HepG2 (cell line): Measurements from ENCODE around the gene ERO1A. TPM values are rescaled to one million over a fixed set of nuclear protein-coding genes. Genes with fewer than 3 reads are reported as not detected.

ENCODE experiments used
- ATAC-seq: fragments of 200-7000 bp; cut with Tn5 transposase; 3 replicates; pipeline ENCODE4 v1.9.1; 2020; ENCODE audit warnings: mild to moderate bottlenecking, moderate library complexity
- BruUV-seq: library from RNA; stranded (reverse); fragments of 400-500 nt; replicated peaks from 2 replicates; lab custom pipeline; 2021; lab: Mats Ljungman, UMichigan
- CTCF ChIA-PET: fragments of 300-600 bp; formaldehyde crosslinking; extraction: SDS; loops from one replicate; lab custom pipeline; 2021; ENCODE audit warnings: low total read pairs, inconsistent platforms, low intra/inter-chr PET ratio; lab: Yijun Ruan, JAX
- POLR2A ChIA-PET: fragments of 350-600 bp; sonication (Branson Sonifier 250); formaldehyde crosslinking; loops from one replicate; lab custom pipeline; 2020; ENCODE audit warnings: antibody characterized with exemption, inconsistent platforms; lab: Yijun Ruan, JAX
- DNase-seq: peaks from one replicate; pipeline ENCODE4 v3.0.0-alpha.2; 2015; ENCODE audit warnings: low spot score
- FAIRE-seq: peaks from 3 replicates; lab custom pipeline; 2011; peaks lifted over from hg19 to GRCh38; lab: Jason Lieb, UNC
- H2AFZ ChIP-seq: one replicate; pipeline ENCODE4 v1.6.1; 2011; ENCODE audit warnings: low read length, inconsistent platforms
- H3K27ac ChIP-seq: fragments of 300-600 bp; 3 replicates; pipeline ENCODE4 v1.8.0; 2011; ENCODE audit warnings: mixed run types, mild to moderate bottlenecking, mixed read lengths, low read length, inconsistent platforms; ENCODE audit not compliant: insufficient read depth; ENCODE audit errors: extremely low read length
- H3K27me3 ChIP-seq, 2 experiments: fragments of 200-600 bp in 1 of 2; 2 replicates in 1 of 2; 3 replicates in 1 of 2; pipeline versions ENCODE4 v1.6.0 to v1.8.0; 2011; ENCODE audit warnings: low read length in 2 of 2, mild to moderate bottlenecking in 2 of 2, moderate library complexity in 2 of 2, inconsistent platforms in 1 of 2; ENCODE audit not compliant: insufficient read depth in 2 of 2, control insufficient read depth in 1 of 2
- H3K36me3 ChIP-seq, 2 experiments: fragments of 200-600 bp in 1 of 2; replicated peaks in 1 of 2; 2 replicates in 1 of 2; 3 replicates in 1 of 2; pipeline versions ENCODE4 v1.5.1 to v1.8.0; 2011; ENCODE audit warnings: low read length in 2 of 2, inconsistent platforms in 1 of 2; ENCODE audit not compliant: insufficient read depth in 2 of 2, control insufficient read depth in 1 of 2
- H3K4me1 ChIP-seq: 2 replicates; pipeline ENCODE4 v1.5.1; 2012; ENCODE audit warnings: low read length, inconsistent platforms; ENCODE audit not compliant: insufficient read depth
- H3K4me2 ChIP-seq: 2 replicates; pipeline ENCODE4 v1.6.0; 2011; ENCODE audit warnings: low read depth, low read length, inconsistent platforms
- H3K4me3 ChIP-seq, 3 experiments: fragments of 200-600 bp in 1 of 3; sonication (generic), shearing (Covaris generic) in 1 of 3; replicated peaks in 1 of 3; 2 replicates each; pipeline ENCODE4 v1.5.1; 2011 to 2016; ENCODE audit warnings: low read length in 3 of 3, inconsistent platforms in 2 of 3, low read depth in 2 of 3, mild to moderate bottlenecking in 2 of 3, control low read depth in 1 of 3, mixed read lengths in 1 of 3; ENCODE audit not compliant: insufficient read depth in 1 of 3
- H3K79me2 ChIP-seq: one replicate; pipeline ENCODE4 v1.6.1; 2011; ENCODE audit warnings: low read length, inconsistent platforms; ENCODE audit not compliant: insufficient read depth
- H3K9ac ChIP-seq: 2 replicates; pipeline ENCODE4 v1.6.0; 2011; ENCODE audit warnings: mild to moderate bottlenecking, low read depth, low read length, inconsistent platforms; ENCODE audit not compliant: insufficient read depth
- H3K9me3 ChIP-seq: 2 replicates; pipeline ENCODE4 v1.5.1; 2012; ENCODE audit warnings: mild to moderate bottlenecking, low read length
- H4K20me1 ChIP-seq: 2 replicates; pipeline ENCODE4 v1.6.0; 2011; ENCODE audit warnings: inconsistent platforms, mild to moderate bottlenecking, low read length, moderate library complexity; ENCODE audit not compliant: insufficient read depth
- HOXA3 ChIP-seq: sonication (generic); formaldehyde crosslinking; IDR thresholded peaks from 2 replicates; pipeline ENCODE4 v1.5.0; 2020; ENCODE audit warnings: missing genetic modification reagents
- WGBS: methylation state at CpG from one replicate; pipeline ENCODE4 v1.1.6; 2017; ENCODE audit warnings: low lambda C conversion rate; 5-methylcytosine and 5-hydroxymethylcytosine counted together
- in situ Hi-C: cut with HindIII; loops from 2 replicates; pipeline ENCODE4 v1.10.0; 2017; ENCODE audit warnings: low pct_unique_long_range_greater_than_20kb; ENCODE audit not compliant: extremely low pct_ligation_motif_present
- intact Hi-C: fragments of 100-400 bp; cut with micrococcal nuclease; formaldehyde crosslinking; loops from one replicate; pipeline ENCODE4 v1.10.0; 2022; ENCODE audit not compliant: unreplicated experiment
- polyA plus RNA-seq, 8 experiments: library from polyadenylated mRNA; depleted of rRNA in 3 of 8; stranded (reverse) in 7 of 8; unstranded in 1 of 8; fragments of >200 nt; fragmentation: Illumina TruSeq in 4 of 8; extraction: Trizol in 4 of 8; gene quantifications; 2 replicates each; pipeline versions ENCODE4 v1.2.1 to v1.2.3, GENCODE V29; 2011 to 2016; ENCODE audit warnings: low read depth in 4 of 8, missing spikeins in 1 of 8, mixed read lengths in 1 of 8; ENCODE audit not compliant: insufficient read depth in 1 of 8
- total RNA-seq, 5 experiments: library from RNA; depleted of rRNA; stranded (reverse); fragments of >200 nt; fragmentation: Illumina TruSeq; extraction: Trizol; gene quantifications; 2 replicates each; pipeline ENCODE4 v1.2.3, GENCODE V29; 2016; ENCODE audit warnings: low read depth in 1 of 5

ERO1A gene
- total and polyA plus RNA-seq, 2 of the 13 experiments (the other 11 are each of a cell fraction or from before 2014, with no cell fraction given) = 60.3 to 137 TPM

DNA sequence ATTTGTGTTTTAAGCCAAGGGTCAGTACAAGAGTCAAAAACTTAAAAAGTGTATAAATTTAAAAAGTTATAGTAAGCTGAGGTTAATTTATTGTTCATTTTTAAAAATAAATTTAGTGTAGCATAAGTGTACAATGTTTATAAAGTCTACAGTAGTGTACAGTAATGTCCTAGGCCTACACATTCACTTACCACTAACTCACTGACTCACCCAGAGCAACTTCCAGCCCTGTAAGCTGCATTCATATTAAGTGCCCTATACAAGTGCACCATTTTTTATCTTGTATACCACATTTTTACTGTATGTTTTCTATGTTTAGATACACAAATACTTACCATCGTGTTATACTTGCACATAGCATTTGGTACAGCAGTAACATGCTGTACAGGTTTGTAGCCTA, 105.0 kb downstream of the ERO1A start:
- Histone ChIP-seq H3K79me2 (no peaks in the 10 kb centered on the region), H3K27ac (no peak overlapping the region), H3K9ac (no peak overlapping the region), H3K4me3 (no peak overlapping the region), H4K20me1 (no peaks in the 10 kb centered on the region), H2AFZ (no peak overlapping the region), H3K9me3 (no peaks in the 10 kb centered on the region), H3K36me3 (no peaks in the 10 kb centered on the region), H3K27me3 (no peaks in the 10 kb centered on the region), H3K4me2 (no peak overlapping the region), H3K4me1 (no peaks in the 10 kb centered on the region)
- intact Hi-C loops (no loop called here), in situ Hi-C loops (no loop called here)
- 5% methylated on average over 1 of the region's 1 CpG for WGBS
- no TSS peak for BruUV-seq
- ChIA-PET POLR2A (no interaction called here), CTCF (no interaction called here)
- no peak for ATAC-seq
- no peak for DNase-seq
- FAIRE-seq = no peak
- no peak for TF ChIP-seq HOXA3 (CRISPR knock-in tag)

Other genes starting within 250 kb of the ERO1A start
- 4.3 and 6.2 TPM in 2 replicates for gene TXNDC16, start 143.1 kb downstream of the ERO1A start, total RNA-seq (2016; rRNA removed; fragmentation: Illumina TruSeq; extraction: Trizol)
- 3.4 and 4.6 TPM in 2 replicates for gene TXNDC16, start 143.1 kb downstream of the ERO1A start, polyA plus RNA-seq (2011; rRNA removed)
- 0.51 TPM in 2 replicates for gene GPR137C, start 142.7 kb downstream of the ERO1A start, total RNA-seq (2016; rRNA removed; fragmentation: Illumina TruSeq; extraction: Trizol)
- 0.24 and 0.34 TPM in 2 replicates for gene GPR137C, start 142.7 kb downstream of the ERO1A start, polyA plus RNA-seq (2011; rRNA removed)
- 210 and 318 TPM in 2 replicates for gene PSMC6, start 11.6 kb upstream of the ERO1A start, total RNA-seq (2016; rRNA removed; fragmentation: Illumina TruSeq; extraction: Trizol)
- gene PSMC6, start 11.6 kb upstream of the ERO1A start, polyA plus RNA-seq (2011; rRNA removed) = 67.6 and 90.0 TPM in 2 replicates
- 10.9 and 15.6 TPM in 2 replicates for gene STYX, start 34.6 kb upstream of the ERO1A start, total RNA-seq (2016; rRNA removed; fragmentation: Illumina TruSeq; extraction: Trizol)
- 5.7 and 6.6 TPM in 2 replicates for gene STYX, start 34.6 kb upstream of the ERO1A start, polyA plus RNA-seq (2011; rRNA removed)
- 54.9 and 89.6 TPM in 2 replicates for gene GNPNAT1, start 96.0 kb upstream of the ERO1A start, total RNA-seq (2016; rRNA removed; fragmentation: Illumina TruSeq; extraction: Trizol)
- 28.6 and 38.3 TPM in 2 replicates for gene GNPNAT1, start 96.0 kb upstream of the ERO1A start, polyA plus RNA-seq (2011; rRNA removed)